K562 (cell line): ENCODE measurements around the gene PIGX. TPM values are rescaled to one million over a fixed set of nuclear protein-coding genes. Genes with fewer than 3 reads are reported as not detected.

ENCODE experiments used
- ATAC-seq: fragments of 200-7000 bp; cut with Tn5 transposase; 3 replicates; pipeline ENCODE4 v1.9.1; 2020; ENCODE audit warnings: moderate library complexity
- BruUV-seq: library from RNA; stranded (reverse); fragments of 400-500 nt; replicated peaks from 2 replicates; lab custom pipeline; 2021; lab: Mats Ljungman, UMichigan
- CTCF ChIA-PET: fragments of 300-600 bp; formaldehyde crosslinking; extraction: SDS; loops from one replicate; lab custom pipeline; 2021; ENCODE audit warnings: low intra/inter-chr PET ratio; lab: Yijun Ruan, JAX
- POLR2A ChIA-PET: fragments of 300-600, 350-650 bp; sonication (Branson Sonifier 250); formaldehyde crosslinking; extraction: SDS; loops from one replicate; lab custom pipeline; 2021; ENCODE audit warnings: antibody characterized with exemption, inconsistent platforms; lab: Yijun Ruan, JAX
- DNase-seq, 4 experiments: peaks; one replicate each; pipeline versions ENCODE4 v3.0.0 to v3.0.0-alpha.2; 2011 to 2018; ENCODE audit warnings: low spot score in 3 of 4, mixed read lengths in 3 of 4; ENCODE audit errors: extremely low read depth in 1 of 4
- FAIRE-seq: peaks from 2 replicates; lab custom pipeline; 2011; peaks lifted over from hg19 to GRCh38; lab: Jason Lieb, UNC
- H2AFZ ChIP-seq: 2 replicates; pipeline ENCODE4 v1.6.0; 2011; ENCODE audit warnings: low read depth, low read length, control low read depth, inconsistent platforms
- H3K27ac ChIP-seq: fragments of 200-600 bp; 3 replicates; pipeline ENCODE4 v1.8.0; 2011; ENCODE audit warnings: low read depth, mild to moderate bottlenecking, control low read depth, inconsistent platforms, low read length, moderate library complexity, mixed read lengths; ENCODE audit errors: extremely low read depth
- H3K27me3 ChIP-seq, 2 experiments: fragments of 300-600 bp in 1 of 2; 2 replicates in 1 of 2; 3 replicates in 1 of 2; pipeline versions ENCODE4 v1.6.0 to v1.8.0; 2011; ENCODE audit warnings: inconsistent platforms in 2 of 2, low read length in 2 of 2, mild to moderate bottlenecking in 1 of 2, mixed read lengths in 1 of 2, moderate library complexity in 1 of 2; ENCODE audit not compliant: control insufficient read depth in 2 of 2, insufficient read depth in 2 of 2
- H3K36me3 ChIP-seq: fragments of 300-600 bp; 3 replicates; pipeline ENCODE4 v1.8.0; 2011; ENCODE audit warnings: mild to moderate bottlenecking, low read length, inconsistent platforms; ENCODE audit not compliant: control insufficient read depth, insufficient read depth
- H3K4me1 ChIP-seq, 2 experiments: fragments of 200-600 bp in 1 of 2; replicated peaks in 1 of 2; 2 replicates in 1 of 2; 3 replicates in 1 of 2; pipeline versions ENCODE4 v1.5.1 to v1.8.0; 2011; ENCODE audit warnings: inconsistent platforms in 2 of 2, low read length in 2 of 2, mild to moderate bottlenecking in 1 of 2, mixed read lengths in 1 of 2, moderate library complexity in 1 of 2; ENCODE audit not compliant: control insufficient read depth in 2 of 2, insufficient read depth in 2 of 2
- H3K4me2 ChIP-seq: 2 replicates; pipeline ENCODE4 v1.6.1; 2011; ENCODE audit warnings: low read length, control low read depth, inconsistent platforms, mixed read lengths; ENCODE audit not compliant: insufficient read depth
- H3K4me3 ChIP-seq: fragments of 200-600 bp; sonication (generic), shearing (Covaris generic); 2 replicates; pipeline ENCODE4 v1.5.1; 2016; ENCODE audit warnings: control low read depth, inconsistent platforms
- H3K79me2 ChIP-seq: fragments of 200-600 bp; 3 replicates; pipeline ENCODE4 v1.8.0; 2011; ENCODE audit warnings: low read length, inconsistent platforms; ENCODE audit not compliant: control insufficient read depth, insufficient read depth
- H3K9ac ChIP-seq, 2 experiments: 2 replicates each; pipeline versions ENCODE4 v1.6.0 to v1.6.1; 2011; ENCODE audit warnings: low read depth in 2 of 2, low read length in 2 of 2, control low read depth in 1 of 2, inconsistent platforms in 1 of 2, mild to moderate bottlenecking in 1 of 2, mixed read lengths in 1 of 2; ENCODE audit not compliant: insufficient read depth in 1 of 2
- H3K9me1 ChIP-seq: one replicate; pipeline ENCODE4 v1.6.0; 2011; ENCODE audit warnings: inconsistent platforms, mild to moderate bottlenecking, low read length, moderate library complexity; ENCODE audit not compliant: control insufficient read depth, insufficient read depth
- H3K9me3 ChIP-seq: replicated peaks from 2 replicates; pipeline ENCODE4 v1.5.1; 2011; ENCODE audit warnings: low read depth, low read length, inconsistent platforms; ENCODE audit not compliant: control insufficient read depth, insufficient read depth
- H4K20me1 ChIP-seq: replicated peaks from 2 replicates; pipeline ENCODE4 v1.6.1; 2011; ENCODE audit warnings: low read length, inconsistent platforms, mixed read lengths; ENCODE audit not compliant: control insufficient read depth, insufficient read depth
- CXXC5 ChIP-seq: fragments of 250-450 bp; sonication (Bioruptor Pico); IDR thresholded peaks from 2 replicates; pipeline ENCODE4 v1.8.0; 2022; ENCODE audit warnings: inconsistent platforms, mild to moderate bottlenecking, moderate library complexity
- MAFG ChIP-seq: fragments of 450-650 bp; conservative IDR thresholded peaks from 2 replicates; pipeline ENCODE4 v1.6.1; 2016; ENCODE audit warnings: missing genetic modification characterization, missing compliant biosample characterization
- MAFK ChIP-seq: IDR thresholded peaks from 2 replicates; pipeline ENCODE4 v1.6.1; 2011; ENCODE audit warnings: low read length, improper control_type of control experiment
- STAG1 ChIP-seq: sonication (generic); formaldehyde crosslinking; IDR thresholded peaks from 2 replicates; pipeline ENCODE4 v1.5.0; 2020; ENCODE audit warnings: missing genetic modification reagents, borderline replicate concordance
- ZC3H11A ChIP-seq: IDR thresholded peaks from 2 replicates; pipeline ENCODE4 v1.6.1; 2012; ENCODE audit warnings: low read depth, low read length, improper control_type of control experiment
- ZC3H8 ChIP-seq: fragments of 450-650 bp; IDR thresholded peaks from 2 replicates; pipeline ENCODE4 v1.6.1; 2017
- WGBS: fragments of 100-300 bp; shearing (Covaris generic); methylation state at CpG from one replicate; pipeline ENCODE4 v1.1.6; 2016; ENCODE audit warnings: low coverage, mixed read lengths; ENCODE audit not compliant: insufficient coverage; ENCODE audit errors: missing lambda C conversion rate; 5-methylcytosine and 5-hydroxymethylcytosine counted together
- in situ Hi-C: fragments of 300-500 bp; cut with MboI; formaldehyde crosslinking; loops from 4 replicates; pipeline ENCODE4 v1.15.0; 2018; ENCODE audit warnings: inconsistent platforms, mixed read lengths
- intact Hi-C: fragments of 100-400 bp; cut with micrococcal nuclease; formaldehyde crosslinking; loops from 2 replicates; pipeline ENCODE4 v1.14.2; 2022
- polyA plus RNA-seq, 8 experiments: library from polyadenylated mRNA; depleted of rRNA in 4 of 8; stranded (reverse) in 5 of 8; unstranded in 3 of 8; fragments of >200 nt; fragmentation: Nextera tagmentation in 2 of 8; fragmentation: Illumina TruSeq in 1 of 8; extraction: Ambion mirVana in 2 of 8; extraction: Trizol in 1 of 8; gene quantifications; 2 replicates each; pipeline versions ENCODE4 v1.2.1 to v1.2.3, GENCODE V29; 2011 to 2014; ENCODE audit warnings: inconsistent platforms in 1 of 8, missing spikeins in 1 of 8
- total RNA-seq, 7 experiments: library from RNA; depleted of rRNA in 6 of 7; stranded (reverse); fragments of >200 nt in 6 of 7; fragmentation: Illumina TruSeq in 2 of 7; extraction: Trizol in 2 of 7; gene quantifications; 2 replicates each; pipeline versions ENCODE4 v1.2.1 to v1.2.3, GENCODE V29; 2011 to 2021; ENCODE audit warnings: low replicate concordance in 1 of 7
- TF ChIP-seq, protein P1 (sequence below), 2 experiments: fragments of 450-650 bp; conservative IDR thresholded peaks; 2 replicates each; pipeline ENCODE4 v1.6.1; 2017; ENCODE audit warnings: mild to moderate bottlenecking in 2 of 2, moderate library complexity in 2 of 2
- TF ChIP-seq, protein P2 (sequence below), 2 experiments: fragments of 450-650 bp in 1 of 2; IDR thresholded peaks; 2 replicates each; pipeline ENCODE4 v1.6.1; 2011 to 2017; ENCODE audit warnings: low read depth in 2 of 2, antibody characterized with exemption in 1 of 2, borderline replicate concordance in 1 of 2, low read length in 1 of 2, mild to moderate bottlenecking in 1 of 2, mixed read lengths in 1 of 2; ENCODE audit not compliant: control insufficient read depth in 1 of 2
- TF ChIP-seq, protein P3 (sequence below): fragments of 250-450 bp; sonication (Bioruptor Pico); IDR thresholded peaks from 2 replicates; pipeline ENCODE4 v1.8.0; 2022; ENCODE audit warnings: moderate library complexity, mild to moderate bottlenecking, inconsistent platforms
- TF ChIP-seq, protein P4 (sequence below): fragments of 250-450 bp; sonication (Bioruptor Pico); IDR thresholded peaks from 2 replicates; pipeline ENCODE4 v1.8.0; 2022; ENCODE audit warnings: inconsistent platforms, mild to moderate bottlenecking, moderate library complexity, borderline replicate concordance
- TF ChIP-seq, protein P5 (sequence below), 2 experiments: fragments of 150-350 bp in 1 of 2; IDR thresholded peaks; 2 replicates each; pipeline ENCODE4 v1.6.1; 2012 to 2016; ENCODE audit warnings: low read depth in 2 of 2, low read length in 2 of 2, mild to moderate bottlenecking in 1 of 2, moderate library complexity in 1 of 2

The PIGX gene
- total and polyA plus RNA-seq, 9 of the 15 experiments (the other 6 are each of a cell fraction or from before 2014, with no cell fraction given) = 3.7 to 36.3 (median 26.9) TPM

DNA sequence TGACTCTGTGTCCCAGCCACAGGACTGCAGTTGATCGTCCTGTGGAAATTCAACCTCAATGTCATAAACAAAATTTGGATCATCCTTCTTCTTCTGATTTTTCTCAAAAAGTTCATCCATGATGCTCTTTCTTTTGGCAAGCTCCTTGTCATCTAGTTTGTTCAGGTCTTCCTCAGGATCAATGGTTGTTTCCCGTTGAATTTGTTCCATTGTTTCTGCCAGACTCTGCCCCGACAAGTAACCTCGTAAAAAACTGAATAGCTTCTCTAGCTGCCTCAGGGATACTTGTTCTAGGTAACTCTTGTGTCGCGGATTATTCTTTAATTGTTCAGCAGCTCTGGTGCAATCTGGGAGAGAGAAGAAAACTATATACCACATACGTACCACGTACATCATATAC lies 4.6 kb upstream of the PIGX start:
- ChIA-PET POLR2A (interaction anchor here (1.0 kb wide), 1 partner anchor 11 kb away, joined by 4 read pairs; no protein-coding TSS in a partner anchor), CTCF (no interaction called here)
- Histone ChIP-seq H3K9me3 (no peaks in the 10 kb centered on the region), H3K36me3 (no peaks in the 10 kb centered on the region), H3K4me3 (no peak overlapping the region), H3K9me1 (no peaks in the 10 kb centered on the region), H3K27me3 (no peaks in the 10 kb centered on the region), H3K9ac (no peak overlapping the region), H4K20me1 (no peaks in the 10 kb centered on the region), H3K27ac (no peak overlapping the region), H2AFZ (no peak overlapping the region), H3K4me1 (peaks cover 6 to 12% of the 10 kb centered on the region in 2 experiments; a peak in 4 of 5 replicates), H3K4me2 (no peak overlapping the region), H3K79me2 (0 out of 3 replicates have a peak, but pooled peaks cover under 1% of the 10 kb centered on the region)
- in situ Hi-C loops = no loop called here
- WGBS = 84% methylated on average over 8 of the region's 8 CpGs
- FAIRE-seq (no peak), ATAC-seq (no peak), DNase-seq (no peak)
- intact Hi-C loops = no loop called here
- BruUV-seq = no TSS peak
- TF ChIP-seq MAFG (tag) = no peak
- TF ChIP-seq, protein P1, sequence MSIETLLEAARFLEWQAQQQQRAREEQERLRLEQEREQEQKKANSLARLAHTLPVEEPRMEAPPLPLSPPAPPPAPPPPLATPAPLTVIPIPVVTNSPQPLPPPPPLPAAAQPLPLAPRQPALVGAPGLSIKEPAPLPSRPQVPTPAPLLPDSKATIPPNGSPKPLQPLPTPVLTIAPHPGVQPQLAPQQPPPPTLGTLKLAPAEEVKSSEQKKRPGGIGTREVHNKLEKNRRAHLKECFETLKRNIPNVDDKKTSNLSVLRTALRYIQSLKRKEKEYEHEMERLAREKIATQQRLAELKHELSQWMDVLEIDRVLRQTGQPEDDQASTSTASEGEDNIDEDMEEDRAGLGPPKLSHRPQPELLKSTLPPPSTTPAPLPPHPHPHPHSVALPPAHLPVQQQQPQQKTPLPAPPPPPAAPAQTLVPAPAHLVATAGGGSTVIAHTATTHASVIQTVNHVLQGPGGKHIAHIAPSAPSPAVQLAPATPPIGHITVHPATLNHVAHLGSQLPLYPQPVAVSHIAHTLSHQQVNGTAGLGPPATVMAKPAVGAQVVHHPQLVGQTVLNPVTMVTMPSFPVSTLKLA (conservative IDR thresholded peaks at IDR 0.05) = no peak
- TF ChIP-seq, protein P2, sequence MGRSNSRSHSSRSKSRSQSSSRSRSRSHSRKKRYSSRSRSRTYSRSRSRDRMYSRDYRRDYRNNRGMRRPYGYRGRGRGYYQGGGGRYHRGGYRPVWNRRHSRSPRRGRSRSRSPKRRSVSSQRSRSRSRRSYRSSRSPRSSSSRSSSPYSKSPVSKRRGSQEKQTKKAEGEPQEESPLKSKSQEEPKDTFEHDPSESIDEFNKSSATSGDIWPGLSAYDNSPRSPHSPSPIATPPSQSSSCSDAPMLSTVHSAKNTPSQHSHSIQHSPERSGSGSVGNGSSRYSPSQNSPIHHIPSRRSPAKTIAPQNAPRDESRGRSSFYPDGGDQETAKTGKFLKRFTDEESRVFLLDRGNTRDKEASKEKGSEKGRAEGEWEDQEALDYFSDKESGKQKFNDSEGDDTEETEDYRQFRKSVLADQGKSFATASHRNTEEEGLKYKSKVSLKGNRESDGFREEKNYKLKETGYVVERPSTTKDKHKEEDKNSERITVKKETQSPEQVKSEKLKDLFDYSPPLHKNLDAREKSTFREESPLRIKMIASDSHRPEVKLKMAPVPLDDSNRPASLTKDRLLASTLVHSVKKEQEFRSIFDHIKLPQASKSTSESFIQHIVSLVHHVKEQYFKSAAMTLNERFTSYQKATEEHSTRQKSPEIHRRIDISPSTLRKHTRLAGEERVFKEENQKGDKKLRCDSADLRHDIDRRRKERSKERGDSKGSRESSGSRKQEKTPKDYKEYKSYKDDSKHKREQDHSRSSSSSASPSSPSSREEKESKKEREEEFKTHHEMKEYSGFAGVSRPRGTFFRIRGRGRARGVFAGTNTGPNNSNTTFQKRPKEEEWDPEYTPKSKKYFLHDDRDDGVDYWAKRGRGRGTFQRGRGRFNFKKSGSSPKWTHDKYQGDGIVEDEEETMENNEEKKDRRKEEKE (IDR thresholded peaks at IDR 0.05; ENCODE audit: borderline replicate concordance in 1 of 2, control insufficient read depth in 1 of 2, low read depth in 2 of 2, low read length in 1 of 2) = no peak
- TF ChIP-seq STAG1 (CRISPR knock-in tag) = no peak
- TF ChIP-seq, protein P3, sequence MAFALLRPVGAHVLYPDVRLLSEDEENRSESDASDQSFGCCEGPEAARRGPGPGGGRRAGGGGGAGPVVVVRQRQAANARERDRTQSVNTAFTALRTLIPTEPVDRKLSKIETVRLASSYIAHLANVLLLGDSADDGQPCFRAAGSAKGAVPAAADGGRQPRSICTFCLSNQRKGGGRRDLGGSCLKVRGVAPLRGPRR (CRISPR knock-in tag) = no peak
- TF ChIP-seq, protein P4, sequence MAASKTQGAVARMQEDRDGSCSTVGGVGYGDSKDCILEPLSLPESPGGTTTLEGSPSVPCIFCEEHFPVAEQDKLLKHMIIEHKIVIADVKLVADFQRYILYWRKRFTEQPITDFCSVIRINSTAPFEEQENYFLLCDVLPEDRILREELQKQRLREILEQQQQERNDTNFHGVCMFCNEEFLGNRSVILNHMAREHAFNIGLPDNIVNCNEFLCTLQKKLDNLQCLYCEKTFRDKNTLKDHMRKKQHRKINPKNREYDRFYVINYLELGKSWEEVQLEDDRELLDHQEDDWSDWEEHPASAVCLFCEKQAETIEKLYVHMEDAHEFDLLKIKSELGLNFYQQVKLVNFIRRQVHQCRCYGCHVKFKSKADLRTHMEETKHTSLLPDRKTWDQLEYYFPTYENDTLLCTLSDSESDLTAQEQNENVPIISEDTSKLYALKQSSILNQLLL (CRISPR knock-in tag) = no peak
- TF ChIP-seq CXXC5 (CRISPR knock-in tag) = no peak
- TF ChIP-seq, protein P5, sequence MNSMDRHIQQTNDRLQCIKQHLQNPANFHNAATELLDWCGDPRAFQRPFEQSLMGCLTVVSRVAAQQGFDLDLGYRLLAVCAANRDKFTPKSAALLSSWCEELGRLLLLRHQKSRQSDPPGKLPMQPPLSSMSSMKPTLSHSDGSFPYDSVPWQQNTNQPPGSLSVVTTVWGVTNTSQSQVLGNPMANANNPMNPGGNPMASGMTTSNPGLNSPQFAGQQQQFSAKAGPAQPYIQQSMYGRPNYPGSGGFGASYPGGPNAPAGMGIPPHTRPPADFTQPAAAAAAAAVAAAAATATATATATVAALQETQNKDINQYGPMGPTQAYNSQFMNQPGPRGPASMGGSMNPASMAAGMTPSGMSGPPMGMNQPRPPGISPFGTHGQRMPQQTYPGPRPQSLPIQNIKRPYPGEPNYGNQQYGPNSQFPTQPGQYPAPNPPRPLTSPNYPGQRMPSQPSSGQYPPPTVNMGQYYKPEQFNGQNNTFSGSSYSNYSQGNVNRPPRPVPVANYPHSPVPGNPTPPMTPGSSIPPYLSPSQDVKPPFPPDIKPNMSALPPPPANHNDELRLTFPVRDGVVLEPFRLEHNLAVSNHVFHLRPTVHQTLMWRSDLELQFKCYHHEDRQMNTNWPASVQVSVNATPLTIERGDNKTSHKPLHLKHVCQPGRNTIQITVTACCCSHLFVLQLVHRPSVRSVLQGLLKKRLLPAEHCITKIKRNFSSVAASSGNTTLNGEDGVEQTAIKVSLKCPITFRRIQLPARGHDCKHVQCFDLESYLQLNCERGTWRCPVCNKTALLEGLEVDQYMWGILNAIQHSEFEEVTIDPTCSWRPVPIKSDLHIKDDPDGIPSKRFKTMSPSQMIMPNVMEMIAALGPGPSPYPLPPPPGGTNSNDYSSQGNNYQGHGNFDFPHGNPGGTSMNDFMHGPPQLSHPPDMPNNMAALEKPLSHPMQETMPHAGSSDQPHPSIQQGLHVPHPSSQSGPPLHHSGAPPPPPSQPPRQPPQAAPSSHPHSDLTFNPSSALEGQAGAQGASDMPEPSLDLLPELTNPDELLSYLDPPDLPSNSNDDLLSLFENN (IDR thresholded peaks at IDR 0.05; ENCODE audit: low read depth in 2 of 2, low read length in 2 of 2) = no peak
- TF ChIP-seq ZC3H11A = no peak
- no peak for TF ChIP-seq MAFK
- TF ChIP-seq ZC3H8 = no peak
